HG02938 (cell line): ENCODE measurements around the gene AKAP6.

Experiments used
- ATAC-seq: cut with Tn5 transposase; IDR thresholded peaks from one replicate; pipeline ENCODE4 v1.9.1; 2021; ENCODE audit warnings: mild to moderate bottlenecking, moderate library complexity; ENCODE audit not compliant: unreplicated experiment

The AKAP6 gene

GRCh38 chr14:32865827-32866376, 536.8 kb downstream of the AKAP6 start:
- no peak for ATAC-seq

GRCh38 chr14:32883188-32883587, 554.1 kb downstream of the AKAP6 start:
- no peak for ATAC-seq
